ENCODE data around the gene SERPINE1.

- TF ChIP-seq, protein P1, sequence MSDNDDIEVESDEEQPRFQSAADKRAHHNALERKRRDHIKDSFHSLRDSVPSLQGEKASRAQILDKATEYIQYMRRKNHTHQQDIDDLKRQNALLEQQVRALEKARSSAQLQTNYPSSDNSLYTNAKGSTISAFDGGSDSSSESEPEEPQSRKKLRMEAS (IDR thresholded peaks at IDR 0.05), result no peak
- TF ChIP-seq EP300 (IDR thresholded peaks at IDR 0.05; ENCODE audit: borderline replicate concordance), result no peak
- no peak for TF ChIP-seq YY1 (IDR thresholded peaks at IDR 0.05; ENCODE audit: low read depth)
- TF ChIP-seq CREB1 (IDR thresholded peaks at IDR 0.05; ENCODE audit: low read depth), result no peak
- TF ChIP-seq REST (IDR thresholded peaks at IDR 0.05; ENCODE audit: low read depth), result no peak
- TF ChIP-seq RAD21 (IDR thresholded peaks at IDR 0.05; ENCODE audit: low read depth), result no peak
- no peak for TF ChIP-seq TEAD4 (IDR thresholded peaks at IDR 0.05)
- no peak for TF ChIP-seq CEBPB (IDR thresholded peaks at IDR 0.05)
- TF ChIP-seq ZBTB7A (IDR thresholded peaks at IDR 0.05; ENCODE audit: low read depth), result no peak
- no peak for TF ChIP-seq EGR1 (IDR thresholded peaks at IDR 0.05)
- no peak for TF ChIP-seq NFIC (IDR thresholded peaks at IDR 0.05)
- TF ChIP-seq, protein P2, sequence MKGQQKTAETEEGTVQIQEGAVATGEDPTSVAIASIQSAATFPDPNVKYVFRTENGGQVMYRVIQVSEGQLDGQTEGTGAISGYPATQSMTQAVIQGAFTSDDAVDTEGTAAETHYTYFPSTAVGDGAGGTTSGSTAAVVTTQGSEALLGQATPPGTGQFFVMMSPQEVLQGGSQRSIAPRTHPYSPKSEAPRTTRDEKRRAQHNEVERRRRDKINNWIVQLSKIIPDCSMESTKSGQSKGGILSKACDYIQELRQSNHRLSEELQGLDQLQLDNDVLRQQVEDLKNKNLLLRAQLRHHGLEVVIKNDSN (IDR thresholded peaks at IDR 0.05), result no peak
- TF ChIP-seq TCF12 (IDR thresholded peaks at IDR 0.05; ENCODE audit: low read depth), result no peak
Measured at GRCh38 chr7:101177644-101178043, 50.7 kb downstream of the SERPINE1 start.
